ENCODE results near the gene TNFAIP8L3. TPM values are rescaled to one million over a fixed set of nuclear protein-coding genes. Genes with fewer than 3 reads are reported as not detected.

The TNFAIP8L3 gene
- total RNA-seq, 4 donors from 2014 or later: 13.4 to 26.4 (median 15.6) TPM

DNA sequence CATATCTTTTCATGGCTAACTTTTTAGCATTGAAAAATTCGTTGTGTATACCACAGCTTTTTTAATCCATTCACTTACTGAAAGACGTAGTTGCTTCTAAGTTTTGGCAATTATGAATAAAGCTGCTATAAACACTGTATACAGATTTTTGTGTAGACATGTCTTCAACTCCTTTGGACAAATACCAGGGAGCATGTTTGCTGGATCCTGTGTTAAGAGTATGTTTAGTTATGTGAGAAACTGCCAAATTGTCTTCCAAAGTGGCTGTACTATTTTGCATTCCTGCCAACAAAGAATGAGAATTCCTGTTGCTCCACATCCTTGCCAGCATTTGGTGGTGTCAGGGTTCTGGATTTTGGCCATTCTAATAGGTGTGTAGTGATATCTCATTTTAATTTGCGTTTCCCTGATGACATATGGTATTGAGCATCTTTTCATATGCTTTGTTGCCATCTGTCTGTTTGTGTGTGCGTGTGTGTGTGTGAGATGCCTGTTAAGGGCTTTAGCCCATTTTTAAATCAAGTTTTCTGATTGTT, 87.5 kb downstream of the TNFAIP8L3 start:
- H3K4me1 ChIP-seq: no peaks in the 10 kb centered on the region
- peaks cover 0 to 53% (median 14%) of the 10 kb centered on the region in 4 donors for H3K36me3 ChIP-seq
- no peak overlapping the region for H3K27ac ChIP-seq (replicated peaks in 1 of 4)
- intact Hi-C loops (cut with DNase I): no loop called here
- WGBS: 85% methylated on average over 4 of the region's 4 CpGs
- H3K4me3 ChIP-seq: no peak overlapping the region
- no peak for DNase-seq (ENCODE audit: extremely low spot score)
- no peaks in the 10 kb centered on the region for H3K27me3 ChIP-seq
- H3K9me3 ChIP-seq: no peaks in the 10 kb centered on the region
- TF ChIP-seq POLR2A (IDR thresholded peaks at IDR 0.05; ENCODE audit: low read depth) (no peak), POLR2AphosphoS5 (IDR thresholded peaks at IDR 0.05) (no peak), EP300 (IDR thresholded peaks at IDR 0.05) (no peak)
- TF ChIP-seq, protein P1, sequence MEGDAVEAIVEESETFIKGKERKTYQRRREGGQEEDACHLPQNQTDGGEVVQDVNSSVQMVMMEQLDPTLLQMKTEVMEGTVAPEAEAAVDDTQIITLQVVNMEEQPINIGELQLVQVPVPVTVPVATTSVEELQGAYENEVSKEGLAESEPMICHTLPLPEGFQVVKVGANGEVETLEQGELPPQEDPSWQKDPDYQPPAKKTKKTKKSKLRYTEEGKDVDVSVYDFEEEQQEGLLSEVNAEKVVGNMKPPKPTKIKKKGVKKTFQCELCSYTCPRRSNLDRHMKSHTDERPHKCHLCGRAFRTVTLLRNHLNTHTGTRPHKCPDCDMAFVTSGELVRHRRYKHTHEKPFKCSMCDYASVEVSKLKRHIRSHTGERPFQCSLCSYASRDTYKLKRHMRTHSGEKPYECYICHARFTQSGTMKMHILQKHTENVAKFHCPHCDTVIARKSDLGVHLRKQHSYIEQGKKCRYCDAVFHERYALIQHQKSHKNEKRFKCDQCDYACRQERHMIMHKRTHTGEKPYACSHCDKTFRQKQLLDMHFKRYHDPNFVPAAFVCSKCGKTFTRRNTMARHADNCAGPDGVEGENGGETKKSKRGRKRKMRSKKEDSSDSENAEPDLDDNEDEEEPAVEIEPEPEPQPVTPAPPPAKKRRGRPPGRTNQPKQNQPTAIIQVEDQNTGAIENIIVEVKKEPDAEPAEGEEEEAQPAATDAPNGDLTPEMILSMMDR (IDR thresholded peaks at IDR 0.05): no peak

Other genes with a start within 250 kb of the TNFAIP8L3 start
- gene AP4E1, start 186.2 kb downstream of the TNFAIP8L3 start, total RNA-seq: 10 to 100 TPM in 2 of 4 donors, 1 to 10 TPM in 2; 9.9 to 13.2 (median 10.6) TPM
- gene CYP19A1, start 243.7 kb upstream of the TNFAIP8L3 start, total RNA-seq: 1 to 10 TPM in 3 of 4 donors, not detected in 1; 1.5 to 3.5 (median 2.1) TPM
- 1 to 10 TPM; 2.2 to 9.9 (median 4.3) TPM for gene GLDN, start 246.7 kb upstream of the TNFAIP8L3 start, total RNA-seq